ELR (cell line): Measurements from ENCODE around the gene SFR1.

Experiments
- DNase-seq: peaks from one replicate; pipeline ENCODE4 v3.0.0-alpha.2; 2015; ENCODE audit warnings: low read depth

The SFR1 gene

DNA sequence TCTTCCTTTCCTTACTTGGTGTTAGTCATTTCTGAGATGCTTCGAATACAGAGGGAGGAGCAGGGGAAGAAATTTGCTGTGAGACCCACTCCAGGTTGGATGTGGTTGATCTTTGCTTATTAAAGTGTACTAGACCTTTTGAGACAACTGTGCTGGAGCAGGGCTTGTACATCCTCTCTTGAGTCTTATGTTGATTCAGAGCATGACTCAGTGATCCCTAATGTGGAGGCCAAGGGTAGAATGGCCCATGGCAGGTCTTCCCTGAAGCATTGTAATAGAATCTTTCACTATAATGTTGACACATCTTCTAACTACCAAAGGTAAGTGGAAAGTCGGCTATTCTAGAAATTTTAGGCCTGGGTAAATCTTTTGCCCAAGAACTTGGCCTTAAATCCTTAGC lies 17.0 kb upstream of the SFR1 start:
- peak; percentile 64 for DNase-seq

DNA sequence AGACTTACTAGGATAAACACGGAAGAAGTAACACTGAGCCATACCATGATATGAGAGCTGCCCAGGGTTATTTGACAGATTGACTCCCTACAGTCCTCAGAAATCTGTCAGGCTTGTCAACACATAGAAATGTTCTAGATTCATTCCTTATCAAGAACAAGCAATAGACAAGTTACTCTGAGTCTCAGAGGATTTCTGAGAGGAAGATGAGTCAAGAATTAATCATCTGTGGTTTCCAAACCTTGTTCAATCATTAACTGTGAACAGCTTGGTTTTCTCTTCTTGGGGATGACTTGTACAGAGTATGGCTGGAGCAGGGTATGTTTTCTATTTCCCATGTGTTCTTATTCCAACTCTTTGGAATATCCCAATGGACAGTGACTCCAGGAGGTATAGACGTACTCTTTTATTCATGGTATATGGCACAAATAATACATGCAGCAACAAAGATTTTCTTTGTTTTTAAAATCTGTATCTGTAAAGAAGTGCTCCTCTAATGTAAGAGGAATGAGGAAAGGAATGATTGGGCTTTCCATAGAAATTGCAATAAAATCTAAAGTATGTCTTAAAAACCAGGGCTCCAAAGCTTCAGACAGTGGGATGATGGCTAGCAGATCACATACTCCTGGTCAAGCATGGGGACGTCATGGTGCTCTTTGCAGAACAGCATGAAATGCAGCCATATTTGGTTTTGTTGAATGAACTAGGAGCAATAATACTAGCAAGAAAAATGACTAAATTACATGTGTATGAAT lies 11.9 kb upstream of the SFR1 start:
- DNase-seq = peak; percentile 93

DNA sequence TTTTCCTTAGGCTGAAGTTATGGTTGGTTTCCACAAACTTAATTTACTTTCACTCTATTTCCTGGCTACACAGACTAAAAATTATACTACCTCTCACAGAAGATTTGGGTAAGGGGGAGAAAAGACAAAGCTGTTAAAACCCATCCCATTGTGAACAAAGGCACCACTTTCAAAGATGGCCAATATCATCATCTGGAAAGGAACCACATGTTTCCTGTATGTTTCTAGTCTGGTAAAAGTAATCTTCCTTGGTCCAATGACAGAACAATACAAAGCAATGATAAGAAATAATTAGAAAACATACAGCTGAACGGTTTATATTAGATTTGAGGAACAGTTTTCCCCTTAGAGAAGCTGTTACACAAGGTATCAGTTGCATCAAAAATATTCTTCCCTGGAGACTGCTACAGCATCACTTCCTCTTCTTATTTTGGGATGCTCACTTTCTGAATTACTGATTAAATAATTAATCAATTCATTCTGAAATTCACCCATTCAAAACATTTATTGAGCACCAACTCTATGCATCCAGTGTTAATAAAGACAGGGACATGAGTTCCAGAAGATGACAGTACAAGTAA lies 8.5 kb upstream of the SFR1 start:
- no peak for DNase-seq

DNA sequence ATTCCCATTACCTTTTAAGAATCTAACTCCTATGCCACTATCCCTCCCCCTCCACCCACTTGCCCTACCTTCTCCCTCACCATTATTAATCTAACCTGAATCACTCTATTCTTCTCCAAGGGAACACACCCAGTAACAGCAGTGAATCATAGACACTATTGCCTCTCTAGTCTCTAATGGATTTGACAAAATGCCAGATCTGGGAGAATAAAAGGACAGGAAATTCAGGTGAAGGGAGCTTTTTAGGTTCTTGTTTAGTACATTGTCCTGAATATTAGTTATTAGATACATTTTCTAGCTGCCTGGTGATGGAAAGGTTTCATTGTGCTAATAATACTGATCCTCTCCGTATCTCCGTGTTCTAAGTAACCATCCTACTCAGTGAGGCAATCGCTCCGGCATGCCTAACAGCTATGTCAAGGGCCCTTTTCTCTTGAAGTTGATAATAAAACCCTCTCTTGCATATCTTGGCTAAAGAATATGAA lies 4.1 kb upstream of the SFR1 start:
- DNase-seq = peak; percentile 90

DNA sequence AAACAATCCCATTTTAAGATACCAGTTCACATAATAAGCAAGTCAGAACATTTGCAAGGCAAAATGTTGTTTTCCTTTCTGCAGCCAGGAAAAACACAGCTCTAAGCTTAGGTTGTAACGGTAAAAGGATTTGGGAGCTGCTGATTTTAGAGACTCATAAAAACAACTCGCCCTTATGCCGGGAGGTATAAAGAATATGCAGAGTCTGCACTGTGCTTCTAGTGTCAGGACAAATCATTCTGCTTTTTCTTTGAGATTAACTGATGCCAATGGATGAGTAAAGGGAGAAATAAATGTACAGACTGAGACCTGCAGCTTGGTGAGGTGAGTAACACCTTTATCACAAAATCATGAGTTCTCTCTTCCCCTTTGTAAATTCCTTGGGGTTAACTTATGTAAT lies 2.0 kb upstream of the SFR1 start:
- peak; percentile 27 for DNase-seq

DNA sequence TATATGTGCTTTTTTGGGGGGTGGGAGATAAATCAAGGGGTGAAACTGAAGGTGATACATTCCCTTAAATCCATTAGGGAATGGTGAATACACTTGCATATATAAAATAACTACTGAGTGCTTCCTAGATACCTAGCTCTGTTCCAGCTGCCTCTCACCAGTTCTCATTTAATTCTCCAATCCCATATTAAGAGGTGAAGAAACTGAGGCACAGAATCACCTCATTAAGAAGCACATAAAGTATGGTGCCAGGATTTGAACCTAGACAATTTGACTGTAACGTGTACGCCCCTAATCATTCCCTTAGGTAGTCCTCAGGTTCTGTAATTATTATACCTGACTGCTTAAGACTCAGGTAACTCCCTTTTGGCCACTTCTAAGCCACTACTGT lies 1.5 kb upstream of the SFR1 start:
- DNase-seq = no peak

DNA sequence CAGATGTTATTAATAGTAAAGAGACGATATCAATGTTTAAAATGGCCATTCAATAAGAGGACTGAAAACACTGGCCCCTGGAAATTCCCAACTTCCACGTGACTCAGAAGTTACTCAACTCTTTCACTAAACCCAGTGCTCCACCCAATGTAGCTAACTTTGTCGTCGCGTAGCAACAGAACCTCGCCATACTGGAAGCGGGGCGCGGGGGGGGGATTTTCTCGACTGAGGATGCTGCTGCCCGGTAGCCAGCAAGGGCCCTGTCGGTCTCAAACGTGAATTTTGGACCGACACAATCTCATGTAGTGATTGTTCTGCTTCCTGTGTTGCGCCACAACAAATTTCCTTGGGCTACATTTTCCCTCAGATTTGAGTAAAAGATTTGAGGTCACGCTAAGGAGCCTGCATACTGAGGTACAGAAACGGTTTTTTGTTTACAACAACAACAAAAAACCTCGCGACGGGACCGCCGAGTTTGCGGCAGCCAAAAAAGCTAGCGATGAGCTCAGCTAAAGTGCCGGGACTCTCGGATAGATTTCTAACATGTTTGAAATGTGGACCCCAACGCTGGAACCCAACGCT lies 977 bp upstream of the SFR1 start:
- peak; percentile 99 for DNase-seq

DNA sequence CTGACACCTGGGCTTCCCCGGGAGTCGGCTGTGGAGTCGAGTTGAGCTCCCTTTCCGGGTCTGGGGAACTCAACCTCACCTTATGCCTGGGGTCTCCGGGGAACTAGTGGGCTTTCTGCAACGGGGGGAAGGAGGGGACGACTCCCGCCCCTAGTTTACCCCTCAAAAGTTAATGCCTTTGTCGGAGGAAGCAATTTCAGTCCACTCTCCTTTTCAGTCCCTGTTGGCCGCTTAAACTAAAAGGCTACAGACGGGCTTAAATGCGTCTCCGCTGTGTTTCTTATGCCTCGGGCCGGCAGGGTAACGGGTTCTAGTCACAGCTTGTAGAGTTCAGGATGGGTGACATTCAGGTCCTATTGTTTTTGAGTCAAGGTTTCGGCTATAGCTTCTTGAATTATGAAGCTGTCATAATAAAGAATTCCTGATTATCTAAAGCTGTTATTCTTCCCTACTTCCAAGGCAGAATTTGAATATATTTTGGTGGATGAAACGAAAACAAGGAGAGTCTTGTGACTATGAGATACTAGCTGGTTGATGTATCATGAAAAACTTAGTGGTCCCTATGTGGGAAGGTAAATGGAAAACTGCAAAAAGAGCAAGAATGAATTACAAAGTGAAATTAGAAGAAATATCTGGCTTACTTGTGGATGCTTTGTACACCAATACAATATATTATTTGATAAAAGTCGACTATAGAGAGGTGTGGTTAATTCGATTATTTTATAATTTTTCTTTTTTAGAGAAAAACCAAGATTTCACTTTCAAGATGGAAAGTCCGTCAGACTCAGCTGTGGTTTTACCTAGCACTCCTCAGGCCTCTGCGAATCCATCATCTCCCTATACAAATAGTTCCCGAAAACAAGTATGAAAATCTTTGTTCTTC lies 495 bp downstream of the SFR1 start:
- DNase-seq = peak; percentile 44

DNA sequence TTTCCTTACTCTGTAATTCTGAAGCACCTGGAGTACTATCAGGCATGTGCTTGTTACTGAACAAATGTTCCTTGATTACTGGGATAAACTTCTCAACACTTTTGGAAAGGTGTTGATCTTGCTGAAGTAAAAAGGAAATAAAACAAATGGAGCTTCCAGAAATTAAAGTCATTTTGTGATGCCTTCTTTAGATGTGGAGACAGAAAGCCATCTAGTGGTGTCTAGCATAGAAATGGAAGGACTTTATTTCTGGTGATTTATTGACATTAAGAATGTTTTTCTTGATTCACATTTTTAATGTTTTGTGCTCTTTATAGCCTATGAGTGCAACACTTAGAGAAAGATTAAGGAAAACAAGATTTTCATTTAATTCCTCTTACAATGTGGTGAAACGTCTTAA lies 1.4 kb downstream of the SFR1 start:
- peak; percentile 55 for DNase-seq

DNA sequence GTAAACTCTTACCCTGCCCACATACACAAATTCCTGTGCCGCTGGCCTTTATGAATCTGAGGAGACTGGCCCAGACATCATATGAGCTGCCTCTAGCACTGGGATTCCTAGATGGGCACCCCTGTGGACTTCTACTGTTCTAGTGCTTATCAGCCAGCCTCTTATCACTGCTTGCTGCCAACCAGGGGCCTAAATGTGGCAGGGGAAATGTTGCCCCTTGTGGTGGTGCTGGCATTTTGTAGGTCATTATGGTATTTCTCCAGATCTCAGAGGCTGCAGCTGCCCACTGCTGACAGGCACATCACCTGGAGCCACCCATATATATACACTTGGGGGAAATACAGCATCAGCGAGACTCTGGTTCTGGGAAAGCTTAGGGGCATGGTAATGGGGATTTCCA lies 5.4 kb downstream of the SFR1 start:
- DNase-seq = peak; percentile 33

DNA sequence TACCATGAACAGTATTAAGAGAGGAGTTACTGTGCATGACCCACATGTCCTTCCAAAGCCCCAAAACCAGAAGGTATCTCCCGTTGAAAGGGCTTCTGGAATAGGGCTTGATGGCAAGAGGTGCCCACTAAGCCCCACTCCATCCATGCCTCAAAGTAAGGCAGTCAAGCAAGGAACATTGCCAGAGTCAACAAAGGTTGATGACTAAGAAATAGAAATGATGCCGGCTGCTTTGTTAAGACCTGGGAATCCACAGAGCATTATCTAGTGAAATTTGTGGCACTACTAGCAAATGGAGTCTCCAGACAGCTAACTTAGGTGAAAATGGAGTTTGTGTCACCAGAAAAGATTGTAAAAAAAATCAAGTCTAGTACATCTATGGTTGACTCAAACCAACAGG lies 6.2 kb downstream of the SFR1 start:
- DNase-seq = peak; percentile 26

DNA sequence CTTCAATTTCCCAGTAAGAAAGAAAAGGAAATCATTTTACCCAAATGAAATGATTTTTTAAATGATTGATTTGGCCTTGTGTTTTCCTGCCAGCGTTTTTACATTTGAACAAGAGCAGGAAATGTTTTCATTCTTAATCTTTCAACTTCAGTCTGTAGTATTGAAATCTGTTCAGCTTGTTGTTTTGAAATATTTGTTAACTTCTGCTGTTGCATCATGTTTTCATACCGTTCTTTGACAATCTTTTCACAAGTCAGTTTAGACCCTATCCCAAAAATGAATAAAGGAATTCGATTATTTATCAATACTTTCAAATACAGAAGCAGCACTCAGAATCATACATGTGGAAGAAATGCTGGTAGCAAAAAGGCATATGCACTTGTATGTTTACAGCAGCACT lies 8.1 kb downstream of the SFR1 start:
- no peak for DNase-seq

DNA sequence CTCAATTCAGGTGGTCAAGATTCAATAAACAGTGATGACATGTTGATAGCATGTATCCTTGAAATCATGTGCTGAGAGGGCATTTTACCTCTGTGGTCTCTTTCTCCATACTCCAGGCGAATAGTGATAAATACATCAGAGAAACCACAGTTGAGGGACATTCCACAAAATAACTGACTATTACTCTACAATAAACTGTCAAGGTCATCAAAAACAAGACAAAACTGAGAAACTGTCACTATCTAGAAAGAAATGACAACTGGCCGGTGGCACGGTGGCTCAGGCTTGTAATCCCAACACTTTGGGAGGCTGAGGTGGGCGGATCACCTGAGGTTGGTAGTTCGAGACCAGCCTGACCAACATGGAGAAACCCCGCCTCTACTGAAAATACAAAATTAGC lies 16.2 kb downstream of the SFR1 start:
- DNase-seq = no peak

DNA sequence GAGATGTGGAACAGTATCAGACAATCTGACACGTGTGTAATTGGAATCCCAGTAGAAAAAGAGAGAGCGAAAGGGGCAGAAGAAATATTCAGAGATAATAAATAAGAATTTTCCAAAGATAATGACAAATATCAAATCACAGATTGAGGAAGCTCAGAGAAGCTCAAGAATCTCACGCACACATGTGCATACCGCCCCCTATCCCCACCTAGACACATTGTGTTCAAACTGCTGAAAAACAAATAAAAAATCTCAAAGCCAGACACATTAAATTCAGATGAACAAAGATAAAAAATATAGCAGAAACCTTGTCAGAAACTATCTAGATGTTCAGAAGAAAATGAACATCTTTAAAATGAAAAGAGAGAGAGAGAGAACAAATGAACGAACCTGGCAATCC lies 17.2 kb downstream of the SFR1 start:
- peak; percentile 49 for DNase-seq

DNA sequence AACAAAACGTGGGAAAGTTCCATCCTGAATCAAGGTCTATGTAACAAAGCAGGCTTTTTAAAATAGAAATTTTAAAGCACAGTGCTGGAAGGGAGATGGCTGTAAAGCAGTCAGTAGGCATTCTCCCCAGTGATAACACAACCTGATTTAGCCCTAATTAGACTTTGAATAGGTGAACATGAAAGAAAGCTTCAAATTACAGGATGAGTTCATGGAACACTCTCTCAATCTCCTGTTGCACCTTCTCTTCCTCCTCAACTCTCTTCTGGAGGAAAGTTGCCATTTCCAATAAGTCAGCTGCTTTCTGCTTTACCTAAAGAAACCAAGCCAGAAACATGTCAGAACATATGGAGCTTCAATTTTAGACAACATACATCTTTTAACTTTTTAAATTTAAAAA lies 20.1 kb downstream of the SFR1 start:
- no peak for DNase-seq

DNA sequence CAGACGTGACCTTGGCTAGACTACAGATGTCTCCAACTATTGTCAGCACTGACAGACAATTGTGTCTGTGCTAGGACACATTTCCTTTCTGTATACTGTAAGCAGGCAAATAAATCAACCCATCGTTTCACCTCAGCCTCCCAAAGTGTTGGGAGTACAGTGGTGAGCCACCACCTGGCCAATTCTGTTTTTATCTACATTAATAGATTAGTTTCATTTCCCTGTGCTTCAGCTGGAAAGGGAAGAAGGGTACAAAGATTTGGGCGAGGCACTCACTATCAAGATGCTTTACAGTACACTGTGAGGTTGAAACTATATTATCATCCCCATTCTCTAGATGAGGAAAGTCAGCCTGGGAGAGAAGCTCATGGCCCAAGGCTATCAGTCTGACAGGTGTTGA lies 21.9 kb downstream of the SFR1 start:
- no peak for DNase-seq

DNA sequence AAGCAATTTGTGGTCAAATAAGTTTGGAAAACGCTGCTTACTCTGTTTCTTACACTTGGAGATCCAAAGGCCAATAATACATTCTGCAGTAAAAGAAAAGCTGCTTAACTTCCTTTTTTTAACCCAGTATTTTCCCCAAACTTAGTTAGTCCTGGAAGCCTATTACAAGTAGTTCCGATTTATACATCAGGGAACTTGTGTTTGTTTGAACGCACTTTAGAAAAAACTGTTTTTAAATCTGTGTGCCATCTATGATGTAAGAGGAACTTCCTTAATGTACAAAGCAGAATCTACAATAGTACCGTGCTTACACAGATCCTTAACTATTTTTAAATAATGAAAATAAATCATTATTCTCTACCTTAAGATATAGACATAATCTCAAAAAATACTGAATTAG lies 23.0 kb downstream of the SFR1 start:
- no peak for DNase-seq

DNA sequence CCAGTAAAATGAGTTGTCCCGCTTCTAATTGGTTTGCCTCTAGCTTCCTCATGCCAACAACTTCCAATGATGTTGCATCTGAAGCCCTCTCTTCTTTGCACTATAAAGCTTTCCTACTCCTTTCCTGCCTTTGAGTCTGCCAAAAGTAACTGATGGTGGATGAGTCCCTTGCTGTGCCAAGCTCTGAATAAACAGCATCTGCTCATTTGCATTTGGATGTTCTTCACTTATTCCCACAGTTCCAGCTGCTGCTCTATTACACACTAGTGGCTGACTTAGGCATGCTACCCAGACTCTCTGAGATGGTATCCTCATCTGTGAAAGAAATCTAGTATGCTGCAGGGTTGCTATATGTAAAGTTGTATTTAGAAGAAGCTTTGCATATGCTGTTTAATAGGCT lies 24.9 kb downstream of the SFR1 start:
- DNase-seq = no peak

DNA sequence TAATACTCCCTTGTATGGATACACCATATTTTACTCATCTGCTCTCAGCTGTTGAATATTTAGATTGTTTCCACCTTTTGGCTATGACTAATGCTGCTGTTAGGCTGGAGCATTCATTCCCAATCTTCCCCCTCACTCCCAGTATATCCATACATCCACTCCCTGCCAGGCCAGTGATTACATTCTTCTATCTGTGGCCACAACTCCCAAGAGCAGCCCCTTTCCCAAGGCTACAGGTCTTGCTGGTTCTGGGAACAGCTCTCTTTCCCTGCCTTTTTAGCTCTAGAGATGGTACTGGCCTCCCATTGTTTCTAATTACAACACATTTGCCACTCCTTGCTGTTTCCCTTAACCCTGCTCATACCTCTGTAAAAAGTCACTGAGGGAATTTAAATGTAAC lies 28.2 kb downstream of the SFR1 start:
- peak; percentile 7 for DNase-seq

DNA sequence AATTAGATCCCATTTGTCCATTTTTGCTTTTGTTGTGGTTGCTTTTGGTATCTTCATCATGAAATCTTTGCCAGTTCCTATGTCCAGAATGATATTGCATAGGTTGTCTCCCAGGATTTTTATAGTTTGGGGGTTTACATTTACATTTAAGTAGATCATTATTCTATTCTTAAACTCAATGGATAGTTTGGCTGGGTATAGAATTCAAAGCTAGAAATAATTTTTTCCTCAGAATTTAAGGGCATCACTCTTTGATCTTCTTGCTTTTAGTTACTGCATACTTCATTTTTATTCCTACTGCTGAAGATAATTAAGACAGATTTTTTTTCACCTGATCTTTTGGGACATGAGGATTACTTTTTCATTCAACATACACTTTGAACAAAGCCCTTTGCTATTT lies 29.8 kb downstream of the SFR1 start:
- DNase-seq = no peak

DNA sequence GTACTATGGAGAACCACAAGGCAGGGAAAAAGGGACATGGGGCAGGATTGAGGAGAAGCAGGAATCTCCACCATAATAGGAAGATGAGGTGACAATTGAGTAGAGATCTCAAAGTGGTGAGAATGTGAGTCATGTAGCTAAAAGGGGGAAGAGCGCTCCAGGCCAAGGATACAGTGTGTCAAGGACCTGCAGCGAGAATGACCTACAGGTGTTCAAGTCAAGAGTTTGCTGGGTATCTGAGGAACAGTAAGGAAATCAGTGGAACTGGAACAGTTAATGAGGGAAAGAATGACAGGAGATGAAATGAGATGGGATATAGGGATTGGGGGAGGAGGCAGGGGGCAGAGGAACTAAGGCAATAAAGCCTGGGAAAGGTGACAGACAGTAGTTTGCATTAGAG lies 33.6 kb downstream of the SFR1 start:
- DNase-seq = no peak

DNA sequence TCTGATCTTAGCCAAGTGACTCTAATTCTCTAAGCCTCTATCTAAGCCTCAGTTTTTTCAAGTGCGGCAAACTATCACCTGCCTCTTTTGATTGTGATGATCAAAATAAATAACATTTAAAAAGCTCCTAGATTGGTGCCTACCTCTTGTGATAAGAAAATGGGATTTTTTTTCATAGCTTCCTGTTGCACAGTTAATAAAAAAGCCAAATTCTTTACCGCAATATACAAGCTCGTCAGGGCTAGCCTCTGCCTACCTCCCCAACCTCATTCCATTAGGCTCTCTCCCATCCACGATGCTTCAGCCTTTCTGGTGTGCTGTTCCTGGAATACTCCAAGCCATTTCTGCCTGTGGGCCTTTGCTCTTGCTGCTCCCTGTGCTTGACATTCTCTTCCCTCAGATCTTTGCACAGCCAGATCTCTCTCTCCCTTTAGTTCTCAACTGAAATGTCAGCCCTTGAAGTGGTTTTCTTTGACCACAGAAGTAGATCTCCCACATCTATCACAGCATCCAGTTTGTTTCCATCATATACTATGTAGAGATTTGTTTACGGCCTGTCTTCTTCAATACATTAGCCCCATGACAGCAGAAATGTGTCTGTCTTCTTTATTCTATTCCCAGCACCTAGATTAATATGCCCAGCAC lies 48.8 kb downstream of the SFR1 start:
- no peak for DNase-seq
